Breast epithelium (tissue), 4 donors: ENCODE measurements around the gene ALG12. TPM values are rescaled to one million over a fixed set of nuclear protein-coding genes. Genes with fewer than 3 reads are reported as not detected.
"Not testable (repeated sequence)": the region's sequence is repeated elsewhere in the genome, so short reads cannot be mapped to it uniquely, and the experiment has no call there.

Experiments
- DNase-seq, 2 donors: peaks; one replicate each; pipeline ENCODE4 v3.0.0-alpha.2; 2019; ENCODE audit warnings: low spot score in 2 of 2
- H3K27ac ChIP-seq, 2 donors: fragments of 200-600 bp; sonication (generic) in 1 of 2; one replicate each; pipeline ENCODE4 v1.5.1; 2016 to 2019; ENCODE audit warnings: mild to moderate bottlenecking in 1 of 2
- H3K27me3 ChIP-seq, 2 donors: fragments of 200-600 bp; sonication (generic) in 1 of 2; one replicate each; pipeline versions ENCODE4 v1.5.1 to v1.6.0; 2017 to 2019; ENCODE audit warnings: control low read depth in 1 of 2, mild to moderate bottlenecking in 1 of 2
- H3K36me3 ChIP-seq: fragments of 200-600 bp; one replicate; pipeline ENCODE4 v1.5.1; 2019
- H3K4me1 ChIP-seq, 2 donors: fragments of 200-600 bp; sonication (generic); one replicate each; pipeline ENCODE4 v1.5.1; 2016 to 2019; ENCODE audit warnings: control low read depth in 1 of 2
- H3K4me3 ChIP-seq, 3 donors: fragments of 200-600 bp; sonication (generic); 1 replicate in 2 of 3; 2 replicates in 1 of 3; pipeline ENCODE4 v1.5.1; 2016 to 2019; ENCODE audit warnings: mild to moderate bottlenecking in 3 of 3, moderate library complexity in 2 of 3
- H3K9me3 ChIP-seq, 2 donors: fragments of 200-600 bp; sonication (generic) in 1 of 2; one replicate each; pipeline ENCODE4 v1.5.1; 2016 to 2019; ENCODE audit warnings: control low read depth in 1 of 2
- POLR2A ChIP-seq: fragments of 450-650 bp; IDR thresholded peaks from one replicate; pipeline ENCODE4 v1.6.1; 2016; ENCODE audit warnings: antibody characterized with exemption, mild to moderate bottlenecking, moderate library complexity
- POLR2AphosphoS5 ChIP-seq, 3 donors: sonication (generic); formaldehyde crosslinking; IDR thresholded peaks; one replicate each; pipeline ENCODE4 v1.6.1; 2017; ENCODE audit warnings: antibody characterized with exemption in 3 of 3
- intact Hi-C: fragments of 100-400 bp; cut with DNase I; formaldehyde crosslinking; loops from one replicate; pipeline ENCODE4 v1.15.1; 2023; ENCODE audit warnings: low total_unique reads
- total RNA-seq, 3 donors: library from RNA; depleted of rRNA; stranded (reverse); fragments of >200 nt; gene quantifications; one replicate each; pipeline ENCODE4 v1.1.0, GENCODE V29; 2016
- TF ChIP-seq, protein P1 (sequence below), 3 donors: fragments of 450-650 bp; IDR thresholded peaks; one replicate each; pipeline ENCODE4 v1.5.1; 2016 to 2017; ENCODE audit warnings: antibody characterized with exemption in 3 of 3, mild to moderate bottlenecking in 3 of 3, moderate library complexity in 3 of 3

Gene ALG12
- total RNA-seq, 3 donors from 2014 or later = 16.6 to 22.4 (median 19.7) TPM

DNA sequence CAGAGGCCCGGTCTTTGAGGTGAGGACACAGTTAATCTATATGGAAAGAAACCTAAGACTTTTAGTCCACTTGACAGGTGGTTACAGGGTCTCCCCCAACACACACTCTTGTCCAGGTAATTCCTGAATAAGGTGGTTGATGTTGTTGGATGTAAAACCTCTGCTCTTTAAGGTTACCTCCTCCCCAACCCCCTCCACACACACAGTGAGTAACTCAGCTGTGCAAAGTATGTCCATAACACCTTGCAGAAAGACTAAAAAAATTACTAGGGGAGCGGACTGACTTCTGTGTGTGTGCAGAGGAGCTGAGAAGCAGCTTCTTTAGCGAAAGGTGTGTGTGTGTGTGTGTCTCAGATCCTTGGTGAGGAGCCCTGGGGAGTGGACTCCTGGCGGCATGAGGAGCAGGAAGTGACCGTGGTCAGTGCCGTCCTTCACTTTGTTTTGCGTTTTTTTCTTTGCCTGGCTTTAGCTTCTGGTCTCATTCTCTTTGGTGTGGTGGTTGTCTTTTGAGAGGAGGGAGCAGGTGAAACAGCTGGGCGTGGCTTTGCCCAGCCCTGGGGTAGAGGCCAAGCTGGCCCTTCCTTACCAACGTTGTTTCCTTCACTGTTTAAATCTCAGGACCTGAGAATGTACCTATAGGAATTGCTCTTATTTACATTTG lies 62.9 kb downstream of the ALG12 start:
- no peaks in the 10 kb centered on the region for H3K27me3 ChIP-seq
- intact Hi-C loops = no loop called here
- TF ChIP-seq POLR2A (no peak), POLR2AphosphoS5 (IDR thresholded peaks at IDR 0.05) (no peak)
- TF ChIP-seq, protein P1, sequence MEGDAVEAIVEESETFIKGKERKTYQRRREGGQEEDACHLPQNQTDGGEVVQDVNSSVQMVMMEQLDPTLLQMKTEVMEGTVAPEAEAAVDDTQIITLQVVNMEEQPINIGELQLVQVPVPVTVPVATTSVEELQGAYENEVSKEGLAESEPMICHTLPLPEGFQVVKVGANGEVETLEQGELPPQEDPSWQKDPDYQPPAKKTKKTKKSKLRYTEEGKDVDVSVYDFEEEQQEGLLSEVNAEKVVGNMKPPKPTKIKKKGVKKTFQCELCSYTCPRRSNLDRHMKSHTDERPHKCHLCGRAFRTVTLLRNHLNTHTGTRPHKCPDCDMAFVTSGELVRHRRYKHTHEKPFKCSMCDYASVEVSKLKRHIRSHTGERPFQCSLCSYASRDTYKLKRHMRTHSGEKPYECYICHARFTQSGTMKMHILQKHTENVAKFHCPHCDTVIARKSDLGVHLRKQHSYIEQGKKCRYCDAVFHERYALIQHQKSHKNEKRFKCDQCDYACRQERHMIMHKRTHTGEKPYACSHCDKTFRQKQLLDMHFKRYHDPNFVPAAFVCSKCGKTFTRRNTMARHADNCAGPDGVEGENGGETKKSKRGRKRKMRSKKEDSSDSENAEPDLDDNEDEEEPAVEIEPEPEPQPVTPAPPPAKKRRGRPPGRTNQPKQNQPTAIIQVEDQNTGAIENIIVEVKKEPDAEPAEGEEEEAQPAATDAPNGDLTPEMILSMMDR (IDR thresholded peaks at IDR 0.05) = no peak
- H3K36me3 ChIP-seq = no peaks in the 10 kb centered on the region
- H3K4me1 ChIP-seq = peaks cover 0 to 4% of the 10 kb centered on the region in 2 donors
- peak overlapping the region in 2 of 3 donors; percentile 81 to 89 for H3K4me3 ChIP-seq
- H3K9me3 ChIP-seq = no peaks in the 10 kb centered on the region
- no peak for DNase-seq
- peak overlapping the region; percentile 35 to 73 for H3K27ac ChIP-seq

DNA sequence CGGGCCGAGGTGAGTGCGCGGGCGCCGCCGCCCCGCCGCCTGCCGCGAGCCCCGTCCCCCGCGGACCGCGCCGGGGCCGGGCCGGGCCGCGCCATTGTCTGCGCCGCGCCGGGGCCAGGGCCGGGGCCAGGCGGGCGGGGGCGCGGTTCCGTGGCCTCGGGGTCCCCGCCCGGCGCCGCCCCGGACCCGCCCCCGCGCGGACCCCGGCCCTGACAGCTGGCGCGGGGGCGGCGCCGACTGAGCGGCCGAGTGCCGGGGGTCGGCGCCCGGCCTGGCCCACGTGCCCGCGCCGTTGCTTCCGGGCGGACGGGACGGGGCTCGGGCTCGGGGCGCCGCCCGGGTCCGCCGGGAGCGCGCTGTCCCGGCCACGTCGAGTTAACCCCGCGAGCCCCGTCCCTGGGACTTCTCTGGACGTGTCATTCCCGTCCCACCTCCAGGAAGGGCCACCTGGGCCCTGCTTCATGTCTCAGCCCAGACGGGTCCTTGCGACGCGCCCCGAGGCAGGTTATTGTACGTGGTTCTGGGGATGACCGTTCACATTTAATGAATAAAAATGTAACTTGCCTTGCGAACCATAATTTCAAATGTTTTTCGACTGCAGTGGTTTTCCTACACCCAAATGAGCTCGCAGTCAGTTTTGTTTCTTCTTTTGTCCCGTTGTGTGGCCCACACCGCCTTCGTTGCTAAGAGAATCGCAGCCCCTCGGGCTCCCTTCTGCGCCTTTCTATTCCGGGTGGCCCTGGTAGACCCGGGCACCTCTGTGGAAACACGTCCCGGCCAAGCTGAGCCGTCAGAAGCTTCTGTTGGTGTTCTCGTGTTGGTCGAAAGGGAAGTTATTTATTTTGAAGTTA lies 64.0 kb downstream of the ALG12 start:
- Histone ChIP-seq H3K4me1 (peaks cover 3 to 10% of the 10 kb centered on the region in 2 donors), H3K36me3 (no peaks in the 10 kb centered on the region), H3K27me3 (peaks cover 3 to 12% of the 10 kb centered on the region in 2 donors), H3K27ac (peak overlapping the region; percentile 73 to 96), H3K9me3 (no peaks in the 10 kb centered on the region), H3K4me3 (peak overlapping the region; percentile 71 to 89 (median 81))
- TF ChIP-seq POLR2AphosphoS5 (IDR thresholded peaks at IDR 0.05) (peak in 2 of 3 donors; percentile 13 to 16), POLR2A (no peak)
- DNase-seq = peak; percentile 43 to 53
- intact Hi-C loops = no loop called here

DNA sequence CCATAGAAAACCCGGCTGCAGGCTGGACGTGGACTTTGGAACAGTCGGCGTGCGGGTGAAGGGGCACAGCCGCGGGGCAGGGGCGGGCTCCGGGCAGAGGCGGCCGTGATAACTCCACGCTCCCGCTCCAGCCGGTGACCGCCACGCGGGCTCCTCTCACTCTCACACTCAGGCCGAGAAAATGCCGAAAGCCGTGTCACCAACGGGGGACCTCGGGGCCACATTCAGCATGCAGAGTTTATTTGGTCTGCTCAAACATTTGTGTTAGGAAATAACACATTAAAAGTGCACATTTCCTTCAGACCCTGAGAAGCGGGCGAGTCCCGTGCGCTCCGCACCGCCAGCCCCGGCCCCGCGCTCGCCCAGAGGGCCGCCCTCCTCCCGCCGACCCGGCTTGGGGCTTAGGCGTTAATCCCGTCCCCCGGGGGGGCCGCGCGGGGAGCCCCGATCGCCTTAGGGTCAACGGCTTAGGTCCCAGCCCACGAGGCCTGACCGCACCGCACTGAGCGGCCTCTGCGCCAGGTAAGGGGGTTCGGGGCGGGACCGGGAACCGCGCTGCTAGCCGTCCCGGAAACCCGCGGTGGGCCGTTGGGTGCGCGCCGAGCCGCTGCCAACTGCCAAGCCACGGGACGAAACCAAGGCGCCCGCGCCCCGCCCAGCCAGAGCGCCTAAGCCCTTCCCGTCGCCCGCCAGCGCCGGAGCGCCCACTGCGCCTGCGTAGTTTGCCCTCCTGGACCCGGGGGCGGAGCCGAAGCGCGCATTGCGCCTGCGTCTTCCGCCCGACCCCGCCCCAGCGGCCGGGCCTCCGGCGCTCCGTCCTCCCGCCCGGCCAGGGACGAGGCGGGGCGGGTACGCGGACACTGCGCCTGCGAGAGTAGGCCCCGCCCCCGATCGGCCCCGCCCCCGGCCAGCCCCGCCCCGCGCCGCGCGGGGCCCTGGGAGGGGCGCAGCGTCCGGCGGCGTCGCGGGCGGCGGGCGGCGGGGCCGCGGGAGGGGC lies 65.0 kb downstream of the ALG12 start, which contains the start of gene ZBED4:
Gene ZBED4 (plus strand): TSS at position 947 of the 997 bp plus-strand sequence. CDS start 29,819 bp downstream, outside the sequence.
- H3K27me3 ChIP-seq = peaks cover 6 to 22% of the 10 kb centered on the region in 2 donors
- peak; percentile 91 to 97 for DNase-seq
- no peaks in the 10 kb centered on the region for H3K9me3 ChIP-seq
- H3K27ac ChIP-seq = peak within 1 kb of the TSS; percentile 93 to 96
- peak within 1 kb of the TSS; percentile 71 to 89 (median 81) for H3K4me3 ChIP-seq
- intact Hi-C loops = no loop called here
- TF ChIP-seq POLR2A (peak; percentile 73), POLR2AphosphoS5 (IDR thresholded peaks at IDR 0.05) (peak; percentile 71 to 75 (median 75))
- TF ChIP-seq, protein P1 (IDR thresholded peaks at IDR 0.05) = no peak
- H3K4me1 ChIP-seq = peaks cover 10 to 15% of the 10 kb centered on the region in 2 donors
- H3K36me3 ChIP-seq = no peaks in the 10 kb centered on the region

DNA sequence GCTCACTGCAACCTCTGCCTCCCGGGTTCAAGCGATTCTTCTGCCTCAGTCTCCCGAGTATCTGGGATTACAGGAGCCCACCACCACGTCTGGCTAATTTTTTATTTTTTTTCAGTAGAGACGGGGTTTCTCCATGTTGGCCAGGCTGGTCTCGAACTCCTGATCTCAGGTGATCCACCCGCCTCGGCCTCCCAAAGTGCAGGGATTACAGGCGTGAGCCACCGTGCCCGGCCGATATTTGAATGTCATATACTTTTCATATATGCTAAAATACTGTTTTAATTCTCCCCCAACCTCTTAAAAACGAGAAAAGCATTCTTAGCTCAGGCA lies 65.7 kb downstream of the ALG12 start:
- DNase-seq, H3K36me3 ChIP-seq, intact Hi-C loops, H3K9me3 ChIP-seq: not testable (repeated sequence)
- peak overlapping the region; percentile 71 to 89 (median 81) for H3K4me3 ChIP-seq
- peaks cover 10 to 15% of the 10 kb centered on the region in 2 donors for H3K4me1 ChIP-seq
- peaks cover 6 to 27% of the 10 kb centered on the region in 2 donors for H3K27me3 ChIP-seq
- H3K27ac ChIP-seq = peak overlapping the region; percentile 93 to 96

DNA sequence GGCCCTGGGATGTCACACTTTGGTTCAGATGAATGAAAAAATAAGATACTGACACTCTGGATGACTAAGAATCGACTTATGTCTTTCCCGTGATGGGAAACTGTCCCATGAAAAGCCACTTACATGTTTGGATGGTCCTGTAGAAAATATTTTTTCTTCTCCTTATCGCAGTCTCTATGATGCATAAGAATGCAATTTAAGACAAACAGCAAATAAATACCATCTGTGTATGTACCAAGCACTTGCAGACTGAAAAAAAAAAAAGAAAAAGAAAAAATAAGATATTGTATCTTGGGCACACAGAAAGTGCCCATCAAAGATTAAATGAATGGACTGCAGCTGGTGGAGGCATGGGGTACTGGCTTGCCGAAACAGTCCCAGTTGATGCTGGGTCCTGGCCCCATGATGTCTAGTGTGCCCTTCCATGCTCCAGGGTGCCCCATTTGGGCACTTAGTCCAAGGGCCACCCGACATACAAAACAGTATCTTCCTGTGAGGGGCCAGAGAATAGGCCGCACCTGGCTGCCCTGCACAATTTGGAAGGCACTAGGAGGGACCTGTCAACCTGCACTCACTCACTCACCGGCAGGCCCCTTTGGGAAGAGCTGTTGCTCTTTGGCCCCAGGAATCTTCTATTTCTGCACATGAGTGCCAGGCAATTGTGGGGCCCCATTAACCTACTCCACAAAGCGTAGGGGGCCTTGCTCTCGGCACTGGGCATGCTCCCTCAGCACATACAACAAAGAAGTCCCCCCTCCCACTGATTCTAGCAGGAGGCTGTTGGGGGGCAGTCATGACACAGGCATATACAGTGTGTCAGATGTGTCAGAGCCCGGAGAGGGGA lies 67.1 kb downstream of the ALG12 start:
- no peaks in the 10 kb centered on the region for H3K9me3 ChIP-seq
- TF ChIP-seq, protein P1 (IDR thresholded peaks at IDR 0.05) = no peak
- TF ChIP-seq POLR2A (no peak), POLR2AphosphoS5 (IDR thresholded peaks at IDR 0.05) (no peak)
- H3K27me3 ChIP-seq = peaks cover 6 to 27% of the 10 kb centered on the region in 2 donors
- no peak overlapping the region for H3K27ac ChIP-seq
- H3K4me1 ChIP-seq = peaks cover 10 to 15% of the 10 kb centered on the region in 2 donors
- H3K4me3 ChIP-seq = no peak overlapping the region
- intact Hi-C loops = no loop called here
- no peaks in the 10 kb centered on the region for H3K36me3 ChIP-seq
- no peak for DNase-seq
